ENCODE data around the gene ZBTB17. TPM values are rescaled to one million over a fixed set of nuclear protein-coding genes. Genes with fewer than 3 reads are reported as not detected.

The ZBTB17 gene
- total and polyA plus RNA-seq, 10 of the 15 experiments (the other 5 are each of a cell fraction or from before 2014, with no cell fraction given): 0.87 to 59.4 (median 38.7) TPM

GRCh38 chr1:15949453-15950245 is 26.3 kb downstream of the ZBTB17 start (continued):
- TF ChIP-seq HSF1 (IDR thresholded peaks at IDR 0.05; ENCODE audit: low read depth, low read length) (no peak), LARP7 (IDR thresholded peaks at IDR 0.05) (no peak), CBX5 (IDR thresholded peaks at IDR 0.05; ENCODE audit: low read depth) (no peak), NKRF (conservative IDR thresholded peaks at IDR 0.05) (no peak), ZBTB11 (CRISPR knock-in tag; IDR thresholded peaks at IDR 0.05) (no peak), ATF7 (IDR thresholded peaks at IDR 0.05; ENCODE audit: low read depth) (peak; percentile 80), TCF7 (IDR thresholded peaks at IDR 0.05; ENCODE audit: borderline replicate concordance) (no peak), SMC3 (IDR thresholded peaks at IDR 0.05; ENCODE audit: borderline replicate concordance, low read length) (no peak; the same call in 1 of the 2 replicates), CHD1 (IDR thresholded peaks at IDR 0.05; ENCODE audit: low read depth, low read length) (no peak), E4F1 (IDR thresholded peaks at IDR 0.05; ENCODE audit: borderline replicate concordance, partially characterized antibody) (no peak), MLLT1 (IDR thresholded peaks at IDR 0.05) (no peak; the same call in 1 of the 2 replicates), CREM (IDR thresholded peaks at IDR 0.05; ENCODE audit: low read depth) (peak; percentile 79), RB1 (IDR thresholded peaks at IDR 0.05; ENCODE audit: borderline replicate concordance) (peak; percentile 79; the same call in 1 of the 2 replicates), REST (IDR thresholded peaks at IDR 0.05; ENCODE audit: low read depth, low read length) (no peak)
